HG03025 (cell line): ENCODE data around the gene CALB2.
"Not testable (repeated sequence)": the region's sequence is repeated elsewhere in the genome, so short reads cannot be mapped to it uniquely, and the experiment has no call there.

Experiments used
- ATAC-seq: cut with Tn5 transposase; IDR thresholded peaks from one replicate; pipeline ENCODE4 v1.9.1; 2021; ENCODE audit warnings: mild to moderate bottlenecking, moderate library complexity; ENCODE audit not compliant: unreplicated experiment, low FRiP score

The CALB2 gene

GRCh38 chr16:71352466-71352865, 6.1 kb upstream of the CALB2 start:
- no peak for ATAC-seq

GRCh38 chr16:71352963-71353460, 5.5 kb upstream of the CALB2 start:
- ATAC-seq = no peak

GRCh38 chr16:71353736-71354135, 4.8 kb upstream of the CALB2 start:
- ATAC-seq = no peak

GRCh38 chr16:71354156-71354555, 4.4 kb upstream of the CALB2 start:
- ATAC-seq = no peak

GRCh38 chr16:71356051-71356740, 2.3 kb upstream of the CALB2 start:
- ATAC-seq = no peak

- ATAC-seq = not testable (repeated sequence)
These were observed 1.6 kb upstream of the CALB2 start for GRCh38 chr16:71356936-71357335.

GRCh38 chr16:71357681-71358080, 842 bp upstream of the CALB2 start:
- no peak for ATAC-seq

GRCh38 chr16:71359431-71359830, 908 bp downstream of the CALB2 start:
- no peak for ATAC-seq

- ATAC-seq = no peak
These were observed 1.9 kb downstream of the CALB2 start for GRCh38 chr16:71360378-71360777.

- ATAC-seq = no peak
These were observed 5.7 kb downstream of the CALB2 start for GRCh38 chr16:71364133-71364681.

- ATAC-seq = no peak
These were observed 6.5 kb downstream of the CALB2 start for GRCh38 chr16:71365021-71365420.

- no peak for ATAC-seq
These were observed 8.9 kb downstream of the CALB2 start for GRCh38 chr16:71367241-71367976.

GRCh38 chr16:71368958-71369357, 10.4 kb downstream of the CALB2 start:
- ATAC-seq = no peak

GRCh38 chr16:71369494-71369893, 11.0 kb downstream of the CALB2 start:
- ATAC-seq = no peak

- ATAC-seq = no peak
These were observed 12.7 kb downstream of the CALB2 start for GRCh38 chr16:71371237-71371636.

GRCh38 chr16:71373073-71373472, 14.6 kb downstream of the CALB2 start:
- ATAC-seq = no peak

GRCh38 chr16:71376465-71377157, 18.1 kb downstream of the CALB2 start:
- ATAC-seq = no peak

GRCh38 chr16:71379711-71380110, 21.2 kb downstream of the CALB2 start:
- no peak for ATAC-seq

- no peak for ATAC-seq
These were observed 22.3 kb downstream of the CALB2 start for GRCh38 chr16:71380831-71381230.

GRCh38 chr16:71383054-71383773, 24.7 kb downstream of the CALB2 start:
- no peak for ATAC-seq
